ENCODE results near the gene SBNO2. TPM values are rescaled to one million over a fixed set of nuclear protein-coding genes. Genes with fewer than 3 reads are reported as not detected.
"Not testable (repeated sequence)": the region's sequence is repeated elsewhere in the genome, so short reads cannot be mapped to it uniquely, and the experiment has no call there.

SBNO2 gene
- total RNA-seq, 5 donors from 2014 or later (not counting 1 experiment from before 2014, with no cell fraction given) = 90.2 to 115 (median 106) TPM

DNA sequence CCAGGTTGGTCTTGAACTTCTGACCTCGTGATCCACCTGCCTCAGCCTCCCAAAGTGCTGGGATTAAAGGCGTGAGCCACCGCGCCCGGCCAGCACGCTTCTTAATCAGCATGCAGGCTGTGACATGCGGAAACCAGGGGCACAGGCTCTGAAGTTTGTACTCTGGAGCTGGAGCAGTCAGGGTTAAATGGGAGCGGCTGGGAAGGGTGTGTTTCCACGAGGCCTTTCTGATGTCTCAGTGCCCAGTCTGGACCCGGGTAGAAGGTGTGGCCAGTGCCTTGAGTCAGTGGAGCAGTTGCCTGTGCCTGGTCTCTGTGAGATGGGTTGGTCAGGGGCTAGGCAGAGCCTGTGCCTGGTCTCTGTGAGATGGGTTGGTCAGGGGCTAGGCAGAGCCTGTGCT, 34.8 kb upstream of the SBNO2 start:
- H3K4me3 ChIP-seq (ENCODE audit: control insufficient read depth in 1 of 2, extremely low read depth in 1 of 2, low read length in 1 of 2); H3K27me3 ChIP-seq (replicated peaks in 1 of 2; ENCODE audit: control insufficient read depth in 2 of 2, extremely low read depth in 1 of 2, insufficient read depth in 2 of 2, low read length in 1 of 2); H3K27ac ChIP-seq (ENCODE audit: low read length); H3K9me3 ChIP-seq; H3K27ac Mint-ChIP-seq; H3K9me3 Mint-ChIP-seq; H3K36me3 Mint-ChIP-seq; ATAC-seq (replicated peaks in 1 of 4); CTCF ChIA-PET; DNase-seq; POLR2A ChIA-PET; H3K27me3 Mint-ChIP-seq: not testable (repeated sequence)
- peaks cover 41 to 48% (median 42%) of the 10 kb centered on the region in 3 donors for H3K4me1 Mint-ChIP-seq
- peak overlapping the region in 2 of 3 donors; percentile 49 to 98 for H3K4me3 Mint-ChIP-seq
- H3K36me3 ChIP-seq (ENCODE audit: control insufficient read depth in 2 of 2, extremely low read depth in 1 of 2, insufficient read depth in 1 of 2, low read length in 1 of 2) = peaks cover 0 to 15% of the 10 kb centered on the region in 2 donors
- 90% methylated on average over 6 of the region's 10 CpGs for WGBS (ENCODE audit: insufficient coverage)
- H3K4me1 ChIP-seq (ENCODE audit: control insufficient read depth in 1 of 2, extremely low read depth in 1 of 2, insufficient read depth in 2 of 2, low read length in 2 of 2) = peaks cover 19 to 79% of the 10 kb centered on the region in 2 experiments

DNA sequence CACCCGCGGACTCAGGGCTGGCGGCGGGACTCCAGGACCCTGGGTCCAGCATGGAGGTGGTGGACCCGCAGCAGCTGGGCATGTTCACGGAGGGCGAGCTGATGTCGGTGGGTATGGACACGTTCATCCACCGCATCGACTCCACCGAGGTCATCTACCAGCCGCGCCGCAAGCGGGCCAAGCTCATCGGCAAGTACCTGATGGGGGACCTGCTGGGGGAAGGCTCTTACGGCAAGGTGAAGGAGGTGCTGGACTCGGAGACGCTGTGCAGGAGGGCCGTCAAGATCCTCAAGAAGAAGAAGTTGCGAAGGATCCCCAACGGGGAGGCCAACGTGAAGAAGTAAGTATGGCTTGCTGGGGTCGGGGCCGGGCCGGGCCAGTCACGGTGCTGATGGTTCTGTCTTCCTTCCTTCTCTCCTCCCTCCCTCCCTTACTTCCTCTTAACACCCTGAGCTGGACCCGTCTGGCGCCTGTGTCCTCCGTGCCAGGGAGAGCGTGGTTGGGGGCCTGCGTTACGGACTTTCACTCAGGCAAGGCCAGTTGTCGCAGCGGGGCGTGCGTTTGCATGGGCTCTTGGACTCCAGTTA, 32.9 kb upstream of the SBNO2 start:
- Mint-ChIP-seq H3K27ac (peak overlapping the region; percentile 92 to 94), H3K36me3 (peaks cover 2% of the 10 kb centered on the region), H3K9me3 (no peaks in the 10 kb centered on the region), H3K4me3 (peak overlapping the region; percentile 93 to 98 (median 94)), H3K4me1 (peaks cover 42 to 49% (median 44%) of the 10 kb centered on the region in 3 donors), H3K27me3 (no peaks in the 10 kb centered on the region)
- Histone ChIP-seq H3K4me3 (ENCODE audit: control insufficient read depth in 1 of 2, extremely low read depth in 1 of 2, low read length in 1 of 2) (peak overlapping the region; percentile 82 to 98), H3K27ac (ENCODE audit: low read length) (peak overlapping the region; percentile 60), H3K9me3 (no peaks in the 10 kb centered on the region), H3K27me3 (replicated peaks in 1 of 2; ENCODE audit: control insufficient read depth in 2 of 2, extremely low read depth in 1 of 2, insufficient read depth in 2 of 2, low read length in 1 of 2) (peaks cover 0 to 2% of the 10 kb centered on the region in 2 experiments), H3K4me1 (ENCODE audit: control insufficient read depth in 1 of 2, extremely low read depth in 1 of 2, insufficient read depth in 2 of 2, low read length in 2 of 2) (peaks cover 18 to 77% of the 10 kb centered on the region in 2 experiments), H3K36me3 (ENCODE audit: control insufficient read depth in 2 of 2, extremely low read depth in 1 of 2, insufficient read depth in 1 of 2, low read length in 1 of 2) (peaks cover 0 to 9% of the 10 kb centered on the region in 2 donors)
- DNase-seq = peak in 13 of 35 experiments; percentile 14 to 56 (median 27)
- under 1% methylated on average over 26 of the region's 38 CpGs for WGBS (ENCODE audit: insufficient coverage)
- ChIA-PET CTCF (no interaction called here), POLR2A (no interaction called here)
- ATAC-seq (replicated peaks in 1 of 4) = no peak

DNA sequence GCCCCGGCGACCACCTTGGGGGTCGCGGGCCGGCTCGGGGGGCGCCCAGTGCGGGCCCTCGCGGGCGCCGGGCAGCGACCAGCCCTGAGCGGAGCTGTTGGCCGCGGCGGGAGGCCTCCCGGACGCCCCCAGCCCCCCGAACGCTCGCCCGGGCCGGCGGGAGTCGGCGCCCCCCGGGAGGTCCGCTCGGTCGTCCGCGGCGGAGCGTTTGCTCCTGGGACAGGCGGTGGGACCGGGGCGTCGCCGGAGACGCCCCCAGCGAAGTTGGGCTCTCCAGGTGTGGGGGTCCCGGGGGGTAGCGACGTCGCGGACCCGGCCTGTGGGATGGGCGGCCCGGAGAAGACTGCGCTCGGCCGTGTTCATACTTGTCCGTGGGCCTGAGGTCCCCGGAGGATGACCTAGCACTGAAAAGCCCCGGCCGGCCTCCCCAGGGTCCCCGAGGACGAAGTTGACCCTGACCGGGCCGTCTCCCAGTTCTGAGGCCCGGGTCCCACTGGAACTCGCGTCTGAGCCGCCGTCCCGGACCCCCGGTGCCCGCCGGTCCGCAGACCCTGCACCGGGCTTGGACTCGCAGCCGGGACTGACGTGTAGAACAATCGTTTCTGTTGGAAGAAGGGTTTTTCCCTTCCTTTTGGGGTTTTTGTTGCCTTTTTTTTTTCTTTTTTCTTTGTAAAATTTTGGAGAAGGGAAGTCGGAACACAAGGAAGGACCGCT, 32.2 kb upstream of the SBNO2 start:
- no peaks in the 10 kb centered on the region for H3K9me3 ChIP-seq
- ChIA-PET POLR2A (no interaction called here), CTCF (no interaction called here)
- H3K4me1 ChIP-seq (ENCODE audit: control insufficient read depth in 1 of 2, extremely low read depth in 1 of 2, insufficient read depth in 2 of 2, low read length in 2 of 2) = peaks cover 14 to 70% of the 10 kb centered on the region in 2 experiments
- peak overlapping the region; percentile 93 to 98 (median 94) for H3K4me3 Mint-ChIP-seq
- WGBS (ENCODE audit: insufficient coverage) = under 1% methylated on average over 77 of the region's 78 CpGs
- H3K27ac Mint-ChIP-seq = peak overlapping the region; percentile 92 to 94
- DNase-seq = peak in 2 of 35 experiments; percentile 11 to 39
- no peak for ATAC-seq (replicated peaks in 1 of 4)
- H3K4me3 ChIP-seq (ENCODE audit: control insufficient read depth in 1 of 2, extremely low read depth in 1 of 2, low read length in 1 of 2) = peak overlapping the region; percentile 82 to 98
- peaks cover 2% of the 10 kb centered on the region for H3K36me3 Mint-ChIP-seq
- no peaks in the 10 kb centered on the region for H3K9me3 Mint-ChIP-seq
- peaks cover 0 to 2% of the 10 kb centered on the region in 2 experiments for H3K27me3 ChIP-seq (replicated peaks in 1 of 2; ENCODE audit: control insufficient read depth in 2 of 2, extremely low read depth in 1 of 2, insufficient read depth in 2 of 2, low read length in 1 of 2)
- no peaks in the 10 kb centered on the region for H3K27me3 Mint-ChIP-seq
- peak overlapping the region; percentile 60 for H3K27ac ChIP-seq (ENCODE audit: low read length)
- peaks cover 0 to 7% of the 10 kb centered on the region in 2 donors for H3K36me3 ChIP-seq (ENCODE audit: control insufficient read depth in 2 of 2, extremely low read depth in 1 of 2, insufficient read depth in 1 of 2, low read length in 1 of 2)
- peaks cover 38 to 45% (median 39%) of the 10 kb centered on the region in 3 donors for H3K4me1 Mint-ChIP-seq

DNA sequence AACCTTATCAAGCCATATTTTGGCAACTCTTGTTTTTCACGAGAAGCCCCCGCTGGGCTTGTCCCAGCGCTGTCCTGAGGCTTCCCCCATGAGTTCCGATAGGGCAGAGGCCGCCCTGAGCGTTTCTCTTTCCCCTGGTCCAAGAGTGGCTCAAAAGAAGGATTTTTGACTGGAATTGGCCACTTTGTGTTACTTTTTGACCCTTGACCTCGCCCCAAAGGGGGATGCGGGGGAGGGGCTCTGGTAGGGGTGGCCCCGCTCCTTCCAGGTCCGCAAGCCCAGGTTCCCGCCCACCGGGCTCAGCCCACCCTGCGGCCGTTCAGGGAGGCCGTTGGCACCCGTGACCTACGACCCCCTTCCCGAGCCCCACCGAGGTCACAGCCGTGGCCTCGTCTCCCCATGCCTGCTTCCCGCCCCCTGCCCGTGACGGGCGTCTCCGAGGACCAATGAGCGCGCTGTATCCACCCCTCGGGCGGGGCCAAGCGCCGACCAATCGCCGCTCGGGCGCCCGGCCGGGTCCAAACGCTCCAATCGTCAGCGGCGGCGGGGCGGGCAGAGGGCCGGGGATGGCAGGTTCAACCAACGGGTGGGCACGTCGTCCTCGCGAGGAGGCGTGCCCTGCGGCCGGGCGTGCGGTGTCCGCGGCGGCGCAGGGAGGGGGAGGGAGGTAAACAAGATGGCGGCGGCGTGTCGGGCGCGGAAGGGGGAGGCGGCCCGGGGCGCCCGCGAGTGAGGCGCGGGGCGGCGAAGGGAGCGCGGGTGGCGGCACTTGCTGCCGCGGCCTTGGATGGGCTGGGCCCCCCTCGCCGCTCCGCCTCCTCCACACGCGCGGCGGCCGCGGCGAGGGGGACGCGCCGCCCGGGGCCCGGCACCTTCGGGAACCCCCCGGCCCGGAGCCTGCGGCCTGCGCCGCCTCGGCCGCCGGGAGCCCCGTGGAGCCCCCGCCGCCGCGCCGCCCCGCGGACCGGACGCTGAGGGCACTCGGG, 31.3 kb upstream of the SBNO2 start, which contains the start of gene STK11:
TSS of gene STK11 (plus strand) at position 665 of the 986 bp plus-strand sequence. CDS start 1,136 bp downstream, outside the sequence.
- H3K9me3 Mint-ChIP-seq = no peaks in the 10 kb centered on the region
- no peaks in the 10 kb centered on the region for H3K27me3 Mint-ChIP-seq
- H3K4me1 ChIP-seq (ENCODE audit: control insufficient read depth in 1 of 2, extremely low read depth in 1 of 2, insufficient read depth in 2 of 2, low read length in 2 of 2) = peaks cover 13 to 66% of the 10 kb centered on the region in 2 experiments
- ATAC-seq (replicated peaks in 1 of 4) = peak; percentile 93 to 96 (median 94)
- peak within 1 kb of the TSS; percentile 92 to 94 for H3K27ac Mint-ChIP-seq
- ChIA-PET CTCF (interaction anchor here in 1 of 2 donors (0.7 kb wide), 1 partner anchor 12 kb away, joined by 4 read pairs; no protein-coding TSS in a partner anchor), POLR2A (no interaction called here)
- peak within 1 kb of the TSS; percentile 93 to 98 (median 94) for H3K4me3 Mint-ChIP-seq
- peaks cover 2% of the 10 kb centered on the region for H3K36me3 Mint-ChIP-seq
- no peaks in the 10 kb centered on the region for H3K9me3 ChIP-seq
- H3K4me3 ChIP-seq (ENCODE audit: control insufficient read depth in 1 of 2, extremely low read depth in 1 of 2, low read length in 1 of 2) = peak within 1 kb of the TSS; percentile 82 to 98
- DNase-seq = peak; percentile 97 to 100 (median 99)
- H3K27me3 ChIP-seq (replicated peaks in 1 of 2; ENCODE audit: control insufficient read depth in 2 of 2, extremely low read depth in 1 of 2, insufficient read depth in 2 of 2, low read length in 1 of 2) = peaks cover 0 to 2% of the 10 kb centered on the region in 2 experiments
- 3% methylated on average over 99 of the region's 114 CpGs for WGBS (ENCODE audit: insufficient coverage)
- peaks cover 0 to 7% of the 10 kb centered on the region in 2 donors for H3K36me3 ChIP-seq (ENCODE audit: control insufficient read depth in 2 of 2, extremely low read depth in 1 of 2, insufficient read depth in 1 of 2, low read length in 1 of 2)
- peaks cover 33 to 41% (median 36%) of the 10 kb centered on the region in 3 donors for H3K4me1 Mint-ChIP-seq
- peak within 1 kb of the TSS; percentile 69 for H3K27ac ChIP-seq (ENCODE audit: low read length)

- peaks cover 11 to 24% of the 10 kb centered on the region in 2 experiments for H3K4me1 ChIP-seq (ENCODE audit: control insufficient read depth in 1 of 2, extremely low read depth in 1 of 2, insufficient read depth in 2 of 2, low read length in 2 of 2)
- H3K27ac Mint-ChIP-seq; H3K36me3 ChIP-seq (ENCODE audit: control insufficient read depth in 2 of 2, extremely low read depth in 1 of 2, insufficient read depth in 1 of 2, low read length in 1 of 2); CTCF ChIA-PET; DNase-seq; POLR2A ChIA-PET; H3K4me3 Mint-ChIP-seq; H3K27ac ChIP-seq (ENCODE audit: low read length); H3K36me3 Mint-ChIP-seq; H3K4me3 ChIP-seq (ENCODE audit: control insufficient read depth in 1 of 2, extremely low read depth in 1 of 2, low read length in 1 of 2); ATAC-seq (replicated peaks in 1 of 4); H3K9me3 ChIP-seq; H3K9me3 Mint-ChIP-seq; H3K27me3 Mint-ChIP-seq; H3K27me3 ChIP-seq (replicated peaks in 1 of 2; ENCODE audit: control insufficient read depth in 2 of 2, extremely low read depth in 1 of 2, insufficient read depth in 2 of 2, low read length in 1 of 2): not testable (repeated sequence)
- WGBS (ENCODE audit: insufficient coverage) = no CpG with 5 or more reads among the region's 4 CpGs
- peaks cover 10 to 16% (median 16%) of the 10 kb centered on the region in 3 donors for H3K4me1 Mint-ChIP-seq
These were observed 26.5 kb upstream of the SBNO2 start for GRCh38 chr19:1200614-1201013.
